NCI-H2107 (cell line): Measurements from ENCODE around the gene CYP26B1.

ENCODE experiments used
- DNase-seq: peaks from one replicate; lab custom pipeline; 2025; lab: John Stamatoyannopoulos, UW

Gene CYP26B1

DNA sequence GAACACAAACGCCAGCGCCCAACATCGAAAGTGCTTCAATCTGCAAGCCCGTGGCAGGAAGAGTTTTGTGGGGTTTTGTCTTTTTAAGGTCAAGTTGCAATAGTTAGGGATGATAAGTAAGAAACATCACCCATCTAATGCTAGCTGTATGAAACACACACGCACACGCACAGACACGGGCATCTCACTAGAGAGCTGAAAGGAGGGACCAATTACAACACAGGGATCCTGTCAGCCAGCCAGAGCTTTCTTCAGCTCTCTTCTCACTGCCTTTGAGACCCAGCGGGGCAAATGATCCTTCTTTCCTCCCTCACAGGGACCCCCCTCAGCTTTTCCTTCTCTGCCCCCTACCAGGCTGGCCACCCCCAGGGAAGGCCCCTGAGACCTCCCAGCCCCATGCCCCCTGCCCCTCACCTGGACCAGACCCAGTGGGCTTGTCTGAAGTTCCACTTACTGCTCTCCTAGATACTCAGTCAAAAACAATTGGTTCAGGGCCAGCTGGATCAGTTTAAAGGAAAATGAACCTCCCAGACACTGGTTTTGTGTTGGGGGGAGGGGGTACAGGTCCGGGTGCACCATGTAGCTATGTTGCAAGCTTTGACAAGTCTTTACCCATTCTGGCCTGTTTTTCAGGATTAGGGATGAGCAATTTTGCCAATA is 17.9 kb downstream of the CYP26B1 start:
- no peak for DNase-seq

DNA sequence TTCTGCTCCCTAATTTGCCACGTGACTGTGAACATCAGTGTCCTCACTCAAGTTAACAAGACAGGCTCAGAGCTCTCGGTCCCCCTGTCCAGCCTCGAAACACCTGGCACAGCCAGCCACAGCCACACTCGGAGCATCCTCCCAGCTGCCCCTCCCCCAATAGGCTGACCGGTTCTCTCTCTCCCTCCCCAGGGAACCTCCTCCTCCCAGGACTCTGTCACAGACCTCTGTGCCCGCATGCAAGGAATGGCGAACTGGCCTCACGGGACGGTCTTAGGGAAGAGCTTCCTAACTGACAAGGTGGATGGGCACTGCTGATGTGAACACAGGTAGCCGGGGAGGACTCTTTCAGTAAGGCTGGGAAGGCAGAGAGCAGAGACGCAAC is 18.8 kb downstream of the CYP26B1 start:
- no peak for DNase-seq

DNA sequence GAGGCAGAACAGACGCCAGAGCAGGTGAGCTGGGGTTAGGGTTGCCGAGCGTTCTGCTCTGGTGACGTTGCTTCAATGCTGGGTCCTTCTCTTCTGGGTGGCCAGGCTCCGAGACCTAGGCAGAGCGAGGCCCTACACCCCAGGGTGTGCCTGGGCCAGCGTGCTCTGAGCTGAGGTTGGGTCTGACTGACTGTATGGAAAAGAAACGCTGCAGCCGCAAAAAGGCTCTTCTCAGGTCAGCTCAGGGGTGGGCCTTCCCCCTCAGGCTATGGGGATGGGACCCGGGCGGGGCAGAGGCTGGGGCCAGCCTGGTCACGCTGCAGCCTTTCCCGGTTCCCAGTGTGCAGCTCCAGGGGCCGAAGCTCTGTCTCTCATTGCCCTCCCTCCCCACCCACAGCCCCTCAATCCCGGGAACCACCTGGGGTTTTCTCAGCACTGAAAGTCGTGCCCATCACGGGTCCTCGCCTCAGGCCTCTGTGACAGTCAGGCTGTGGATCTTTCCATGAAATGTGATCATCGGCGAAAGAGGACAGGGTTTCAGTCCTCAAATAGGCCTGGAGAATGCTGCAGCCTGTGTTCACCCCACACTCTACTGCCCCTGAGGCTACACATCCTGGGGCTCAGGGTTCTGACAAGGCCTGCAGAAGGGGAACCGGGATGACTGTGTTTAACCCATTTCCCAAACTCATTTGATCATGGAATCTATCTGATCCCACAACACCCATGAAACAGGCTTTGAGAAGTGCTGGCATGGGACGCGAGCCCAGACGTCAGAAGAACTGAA is 19.4 kb downstream of the CYP26B1 start:
- no peak for DNase-seq

GRCh38 chr2:72127401-72128058 is 20.1 kb downstream of the CYP26B1 start:
- DNase-seq: no peak

- no peak for DNase-seq
These were observed 21.2 kb downstream of the CYP26B1 start for GRCh38 chr2:72126186-72127100.

DNA sequence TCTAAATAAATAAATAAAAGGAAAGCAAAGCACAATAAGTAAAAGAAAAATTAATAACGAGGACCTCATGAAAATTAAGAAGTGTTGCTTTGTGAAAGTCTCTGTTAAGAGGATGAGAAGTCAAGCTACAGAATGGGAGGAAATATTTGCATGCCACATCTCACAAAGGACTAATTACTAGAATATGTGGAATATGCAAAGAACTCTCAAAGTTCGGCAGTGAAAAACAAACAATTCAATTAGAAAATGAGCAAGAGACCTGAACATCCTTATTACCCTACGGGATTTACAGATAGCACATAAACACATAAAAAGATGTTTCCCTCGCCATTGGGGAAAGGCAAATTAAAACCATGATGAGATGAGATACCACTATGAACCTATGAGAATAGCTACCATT is 23.3 kb downstream of the CYP26B1 start:
- no peak for DNase-seq

DNA sequence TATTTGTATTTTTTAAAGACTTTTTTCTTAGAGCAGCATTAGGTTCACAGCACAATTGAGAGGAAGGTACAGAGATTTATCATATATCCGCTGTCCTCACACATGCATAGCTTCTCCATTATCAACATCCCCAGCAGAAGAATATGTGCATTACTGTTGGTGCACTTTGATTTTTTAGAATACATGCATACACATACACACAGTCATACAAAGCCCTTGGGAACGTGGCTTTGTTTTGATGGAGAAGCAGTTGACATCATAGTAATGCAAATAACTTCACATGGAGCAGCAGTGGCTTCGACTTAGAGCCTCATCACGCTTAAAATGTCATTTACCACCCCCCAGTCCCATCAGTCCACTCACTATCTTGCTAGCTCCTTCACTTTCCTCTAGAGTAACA is 26.5 kb downstream of the CYP26B1 start:
- no peak for DNase-seq

GRCh38 chr2:72118951-72119350 is 28.7 kb downstream of the CYP26B1 start:
- no peak for DNase-seq

DNA sequence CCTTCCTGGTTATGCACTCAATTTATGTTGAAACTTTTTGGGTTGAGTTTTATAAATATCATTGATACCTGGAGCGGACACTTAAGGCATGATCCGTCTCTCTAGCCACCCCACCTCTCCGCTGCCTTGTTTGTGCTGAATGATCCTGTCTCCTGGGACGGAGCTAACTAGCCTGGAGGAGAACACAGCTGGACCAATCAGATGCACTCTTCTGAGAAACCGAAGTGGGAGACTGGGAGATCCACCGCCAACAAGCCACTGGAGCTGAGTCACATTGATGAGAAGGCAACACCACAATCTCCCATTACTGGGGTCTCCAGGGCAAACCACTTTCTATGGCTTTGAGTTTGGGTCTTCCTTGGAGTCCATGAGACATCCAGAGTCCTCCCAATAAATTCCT is 29.3 kb downstream of the CYP26B1 start:
- DNase-seq: no peak

DNA sequence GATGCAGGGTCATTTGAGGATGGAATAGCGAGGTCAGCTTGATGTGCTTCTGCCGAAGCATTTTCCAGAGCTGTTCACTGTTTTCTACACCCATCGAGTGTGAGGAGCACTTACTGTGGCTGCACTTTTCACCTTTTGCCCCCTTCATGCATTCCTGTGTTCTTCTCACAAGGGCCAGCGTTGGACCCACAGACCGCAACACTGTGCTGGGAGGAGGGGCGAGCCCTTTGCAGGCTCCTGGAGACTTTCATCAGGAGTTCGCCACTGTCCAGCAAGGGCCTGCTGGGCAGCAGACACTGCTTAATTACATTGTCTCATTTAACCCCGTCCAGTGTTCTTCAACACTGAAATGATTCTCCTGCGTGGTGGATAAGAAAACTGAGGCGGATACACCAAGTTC is 29.9 kb downstream of the CYP26B1 start:
- no peak for DNase-seq

GRCh38 chr2:72117029-72117428 is 30.6 kb downstream of the CYP26B1 start:
- DNase-seq: no peak

DNA sequence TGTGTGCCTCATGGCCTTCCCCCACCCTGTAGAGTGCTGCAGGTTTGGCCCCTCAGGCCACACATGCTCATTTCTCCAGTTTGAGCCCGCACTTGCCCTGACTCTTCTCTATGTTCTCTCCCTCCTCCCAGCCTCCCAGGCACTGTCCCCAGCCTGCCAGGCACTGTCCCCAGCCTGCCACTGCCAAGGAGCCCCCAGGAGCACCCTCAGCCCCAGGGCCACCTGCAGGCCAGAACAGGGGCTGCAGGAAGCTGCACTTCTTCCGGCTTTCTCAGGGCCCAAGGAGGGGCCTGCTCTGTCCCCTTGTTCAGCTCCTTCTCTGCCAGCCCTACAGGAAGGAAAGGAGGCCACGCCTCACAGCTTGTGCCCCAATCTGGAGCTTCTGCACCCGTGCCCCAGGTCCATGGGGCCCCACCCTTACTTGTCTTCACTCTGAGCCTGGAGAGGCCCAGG is 31.6 kb downstream of the CYP26B1 start:
- DNase-seq: no peak

GRCh38 chr2:72115110-72116080 is 32.3 kb downstream of the CYP26B1 start:
- no peak for DNase-seq

DNA sequence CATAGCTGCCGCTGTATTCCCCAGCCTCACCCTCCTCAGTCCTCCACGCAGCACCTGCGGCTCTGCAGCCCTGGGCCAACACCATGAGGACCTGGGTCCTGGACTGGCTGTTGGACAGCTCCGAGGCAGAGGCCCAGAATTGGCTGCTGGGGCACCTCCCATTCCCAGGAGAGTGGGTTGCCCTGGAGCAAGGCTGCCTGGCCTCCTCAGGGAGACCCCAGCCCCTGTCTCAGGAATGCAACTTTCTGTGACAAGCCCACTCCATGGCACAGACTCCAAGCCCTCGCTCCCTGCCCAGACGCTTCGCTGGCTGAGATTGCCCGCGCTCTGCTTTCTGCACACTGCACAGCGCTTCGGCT is 33.0 kb downstream of the CYP26B1 start:
- DNase-seq: no peak

DNA sequence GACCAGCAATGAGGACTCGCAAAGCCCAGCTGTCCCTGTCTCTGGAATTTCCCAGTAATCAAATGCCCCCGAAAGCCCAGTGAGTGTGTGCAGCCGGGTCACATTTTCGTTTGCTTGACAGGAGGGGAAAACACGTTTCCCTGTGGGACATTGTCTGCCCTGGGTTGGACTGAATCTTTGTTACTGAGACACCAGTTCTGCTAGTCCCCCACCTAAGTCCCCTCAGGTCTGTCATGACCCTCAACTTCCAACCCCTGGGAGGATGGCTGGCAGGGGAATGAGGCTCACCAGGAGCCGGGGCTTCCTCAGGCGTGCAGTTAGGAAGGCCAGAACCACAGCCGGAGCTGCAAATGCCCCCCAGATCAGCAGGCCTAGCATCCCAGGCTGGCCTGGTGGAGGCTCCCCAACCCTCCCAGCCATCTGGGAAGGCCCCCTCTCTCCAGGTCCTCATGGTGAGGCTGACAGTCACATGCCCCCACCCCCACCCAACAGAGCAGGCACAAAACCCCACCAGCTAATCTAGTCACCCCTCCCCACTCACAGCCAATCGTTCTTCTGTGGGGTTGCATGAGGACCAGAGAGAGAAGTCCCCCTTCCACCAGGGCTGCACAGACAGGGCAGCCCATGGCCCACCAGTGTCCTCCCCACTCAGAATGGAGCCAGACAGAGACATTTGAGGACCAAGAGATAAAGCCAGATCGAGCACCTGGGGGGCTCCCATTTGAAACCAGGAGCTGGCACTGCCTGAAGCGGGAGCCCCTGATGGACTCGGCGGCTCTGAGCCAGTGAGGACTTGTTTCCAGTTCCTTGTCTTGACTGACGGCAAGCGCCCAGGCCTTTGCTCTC is 33.6 kb downstream of the CYP26B1 start:
- DNase-seq: no peak

GRCh38 chr2:72112981-72113846 is 34.4 kb downstream of the CYP26B1 start:
- no peak for DNase-seq

- no peak for DNase-seq
These were observed 35.3 kb downstream of the CYP26B1 start for GRCh38 chr2:72112401-72112800.

- no peak for DNase-seq
These were observed 36.6 kb downstream of the CYP26B1 start for GRCh38 chr2:72111061-72111460.

GRCh38 chr2:72109904-72110303 is 37.8 kb downstream of the CYP26B1 start:
- no peak for DNase-seq
